CD4-positive, alpha-beta T cell (primary cell): ENCODE measurements around the gene EPB41L1. TPM values are rescaled to one million over a fixed set of nuclear protein-coding genes. Genes with fewer than 3 reads are reported as not detected.
A peak's percentile ranks its signal among the peaks of the same experiment; 100 is the strongest.

Source experiments
- ATAC-seq: fragments of 200-7000 bp; cut with Tn5 transposase; one replicate; pipeline ENCODE4 v1.10.0; 2022; ENCODE audit warnings: mild to moderate bottlenecking; ENCODE audit not compliant: poor library complexity
- CTCF ChIA-PET: fragments of 350-600 bp; sonication (Branson Sonifier 250); formaldehyde crosslinking; loops from one replicate; lab custom pipeline; 2021; ENCODE audit warnings: antibody characterized with exemption, inconsistent platforms; lab: Charles Lee
- POLR2A ChIA-PET: fragments of 350-600 bp; sonication (Branson Sonifier 250); formaldehyde crosslinking; loops from one replicate; lab custom pipeline; 2021; ENCODE audit warnings: antibody characterized with exemption, inconsistent platforms; lab: Charles Lee
- DNase-seq, 14 experiments: peaks; one replicate each; pipeline ENCODE4 v3.0.0-alpha.2; 2013 to 2020; ENCODE audit warnings: mixed read lengths in 2 of 14
- H3K27ac ChIP-seq, 2 donors: one replicate each; pipeline versions ENCODE4 v1.5.1 to v1.7.0; 2013; ENCODE audit warnings: low read length in 2 of 2, low read depth in 1 of 2, mild to moderate bottlenecking in 1 of 2
- H3K27me3 ChIP-seq, 2 experiments: 1 replicate in 1 of 2; 2 replicates in 1 of 2; pipeline versions ENCODE4 v1.6.1 to v1.7.0; 2013; ENCODE audit warnings: low read length in 2 of 2, control low read depth in 1 of 2, mild to moderate bottlenecking in 1 of 2, moderate library complexity in 1 of 2; ENCODE audit not compliant: insufficient read depth in 2 of 2, control insufficient read depth in 1 of 2
- H3K36me3 ChIP-seq: one replicate; pipeline ENCODE4 v1.6.1; 2013; ENCODE audit warnings: low read length, control low read depth; ENCODE audit not compliant: insufficient read depth
- H3K4me1 ChIP-seq: one replicate; pipeline ENCODE4 v1.6.1; 2013; ENCODE audit warnings: low read length, control low read depth; ENCODE audit not compliant: insufficient read depth
- H3K4me3 ChIP-seq: one replicate; pipeline ENCODE4 v1.5.1; 2013; ENCODE audit warnings: mild to moderate bottlenecking, low read length, moderate library complexity
- H3K9me3 ChIP-seq, 2 experiments: 1 replicate in 1 of 2; 2 replicates in 1 of 2; pipeline versions ENCODE4 v1.6.1 to v1.7.0; 2013; ENCODE audit warnings: low read length in 2 of 2, mild to moderate bottlenecking in 2 of 2, control low read depth in 1 of 2, moderate library complexity in 1 of 2; ENCODE audit not compliant: control insufficient read depth in 1 of 2, insufficient read depth in 1 of 2
- H3K27ac Mint-ChIP-seq: one replicate; pipeline ENCODE4 v1.8.0; 2020; ENCODE audit warnings: mixed read lengths
- H3K27me3 Mint-ChIP-seq: one replicate; pipeline ENCODE4 v1.8.0; 2021; ENCODE audit warnings: mixed read lengths
- H3K36me3 Mint-ChIP-seq: one replicate; pipeline ENCODE4 v1.8.0; 2021; ENCODE audit warnings: low read depth, mixed read lengths
- H3K4me1 Mint-ChIP-seq: one replicate; pipeline ENCODE4 v1.8.0; 2021; ENCODE audit warnings: low read depth, mixed read lengths
- H3K4me3 Mint-ChIP-seq: one replicate; pipeline ENCODE4 v1.8.0; 2020; ENCODE audit warnings: mild to moderate bottlenecking, mixed read lengths
- H3K9me3 Mint-ChIP-seq: one replicate; pipeline ENCODE4 v1.8.0; 2020; ENCODE audit warnings: mixed read lengths
- intact Hi-C, 2 experiments: fragments of 100-400 bp; cut with DNase I in 1 of 2; cut with micrococcal nuclease in 1 of 2; formaldehyde crosslinking; loops; one replicate each; pipeline versions ENCODE4 v1.15.1 to v1.9.0; 2023 to 2025; cut with DNase I, micrococcal nuclease
- total RNA-seq, 174 experiments: library from RNA in 2 of 174; stranded (reverse) in 2 of 174; gene quantifications; one replicate each; pipeline ENCODE4 v1.2.3 and lab custom pipeline; 2021 to 2026
- TF ChIP-seq, protein P1 (sequence below): fragments of 200-600 bp; IDR thresholded peaks from one replicate; pipeline ENCODE4 v1.8.0; 2022; ENCODE audit warnings: antibody characterized with exemption, mild to moderate bottlenecking

Gene EPB41L1
- total RNA-seq, 2 experiments from 2014 or later = 0.19 to 0.25 TPM

DNA sequence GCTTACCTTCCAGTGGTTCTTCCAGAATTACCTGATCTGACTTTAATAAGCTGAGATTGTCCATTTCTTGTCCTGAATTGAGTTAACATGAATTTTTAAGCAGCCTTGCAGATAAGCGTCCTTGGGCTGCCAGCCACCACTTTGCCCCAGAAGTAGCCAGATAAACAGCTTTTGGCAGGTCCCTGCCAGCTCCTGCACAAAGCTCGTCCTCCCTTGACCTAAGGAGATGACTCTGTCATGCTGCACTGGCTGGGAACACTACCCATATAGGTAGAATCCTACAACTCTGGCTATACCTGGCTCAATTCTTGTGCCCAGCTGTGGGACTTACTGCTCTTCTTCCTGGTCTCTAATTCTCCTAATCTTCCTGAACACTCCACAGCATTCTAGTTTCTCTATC is 42.1 kb downstream of the EPB41L1 start:
- DNase-seq (no peak), ATAC-seq (no peak)
- H3K4me1 Mint-ChIP-seq = no peaks in the 10 kb centered on the region
- intact Hi-C loops = no loop called here
- H3K4me3 ChIP-seq = no peak overlapping the region
- H3K27ac ChIP-seq = no peak overlapping the region
- no peak overlapping the region for H3K4me3 Mint-ChIP-seq
- no peaks in the 10 kb centered on the region for H3K36me3 ChIP-seq
- TF ChIP-seq, protein P1, sequence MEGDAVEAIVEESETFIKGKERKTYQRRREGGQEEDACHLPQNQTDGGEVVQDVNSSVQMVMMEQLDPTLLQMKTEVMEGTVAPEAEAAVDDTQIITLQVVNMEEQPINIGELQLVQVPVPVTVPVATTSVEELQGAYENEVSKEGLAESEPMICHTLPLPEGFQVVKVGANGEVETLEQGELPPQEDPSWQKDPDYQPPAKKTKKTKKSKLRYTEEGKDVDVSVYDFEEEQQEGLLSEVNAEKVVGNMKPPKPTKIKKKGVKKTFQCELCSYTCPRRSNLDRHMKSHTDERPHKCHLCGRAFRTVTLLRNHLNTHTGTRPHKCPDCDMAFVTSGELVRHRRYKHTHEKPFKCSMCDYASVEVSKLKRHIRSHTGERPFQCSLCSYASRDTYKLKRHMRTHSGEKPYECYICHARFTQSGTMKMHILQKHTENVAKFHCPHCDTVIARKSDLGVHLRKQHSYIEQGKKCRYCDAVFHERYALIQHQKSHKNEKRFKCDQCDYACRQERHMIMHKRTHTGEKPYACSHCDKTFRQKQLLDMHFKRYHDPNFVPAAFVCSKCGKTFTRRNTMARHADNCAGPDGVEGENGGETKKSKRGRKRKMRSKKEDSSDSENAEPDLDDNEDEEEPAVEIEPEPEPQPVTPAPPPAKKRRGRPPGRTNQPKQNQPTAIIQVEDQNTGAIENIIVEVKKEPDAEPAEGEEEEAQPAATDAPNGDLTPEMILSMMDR = no peak
- no peaks in the 10 kb centered on the region for H3K9me3 ChIP-seq
- H3K27me3 Mint-ChIP-seq = peaks cover 12% of the 10 kb centered on the region
- no peak overlapping the region for H3K27ac Mint-ChIP-seq
- H3K4me1 ChIP-seq = peaks cover 3% of the 10 kb centered on the region
- no peaks in the 10 kb centered on the region for H3K36me3 Mint-ChIP-seq
- no peaks in the 10 kb centered on the region for H3K27me3 ChIP-seq
- H3K9me3 Mint-ChIP-seq = no peaks in the 10 kb centered on the region
- POLR2A ChIA-PET = no interaction called here
- CTCF ChIA-PET = no interaction called here

DNA sequence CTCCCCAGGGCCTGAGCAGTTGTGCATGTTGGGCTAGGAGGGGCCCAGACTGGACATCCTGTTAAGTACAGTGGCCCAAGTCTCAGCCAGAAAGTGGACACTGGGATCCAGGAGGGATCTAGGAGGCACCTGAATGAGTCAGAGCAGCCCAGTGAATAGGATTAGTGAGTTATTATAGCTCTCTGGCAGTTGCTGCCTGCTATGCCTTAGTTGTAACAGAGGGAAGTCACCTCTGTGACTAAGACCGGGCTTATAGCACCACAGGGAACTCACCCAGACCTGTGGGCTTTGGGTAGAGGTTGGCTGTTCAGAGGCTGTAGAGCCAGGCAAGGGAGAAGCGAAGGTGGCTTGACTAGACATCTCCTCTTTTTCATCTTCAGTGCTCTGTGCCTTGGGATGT is 42.7 kb downstream of the EPB41L1 start:
- no peak for ATAC-seq
- no peak overlapping the region for H3K27ac ChIP-seq
- no peaks in the 10 kb centered on the region for H3K27me3 ChIP-seq
- DNase-seq = no peak
- Mint-ChIP-seq H3K27ac (no peak overlapping the region), H3K4me3 (no peak overlapping the region), H3K9me3 (no peaks in the 10 kb centered on the region), H3K36me3 (no peaks in the 10 kb centered on the region), H3K27me3 (peaks cover 12% of the 10 kb centered on the region), H3K4me1 (no peaks in the 10 kb centered on the region)
- no peak overlapping the region for H3K4me3 ChIP-seq
- TF ChIP-seq, protein P1 = no peak
- no peaks in the 10 kb centered on the region for H3K36me3 ChIP-seq
- H3K4me1 ChIP-seq = peaks cover 3% of the 10 kb centered on the region
- POLR2A ChIA-PET = no interaction called here
- H3K9me3 ChIP-seq = no peaks in the 10 kb centered on the region
- CTCF ChIA-PET = no interaction called here
- intact Hi-C loops = no loop called here

DNA sequence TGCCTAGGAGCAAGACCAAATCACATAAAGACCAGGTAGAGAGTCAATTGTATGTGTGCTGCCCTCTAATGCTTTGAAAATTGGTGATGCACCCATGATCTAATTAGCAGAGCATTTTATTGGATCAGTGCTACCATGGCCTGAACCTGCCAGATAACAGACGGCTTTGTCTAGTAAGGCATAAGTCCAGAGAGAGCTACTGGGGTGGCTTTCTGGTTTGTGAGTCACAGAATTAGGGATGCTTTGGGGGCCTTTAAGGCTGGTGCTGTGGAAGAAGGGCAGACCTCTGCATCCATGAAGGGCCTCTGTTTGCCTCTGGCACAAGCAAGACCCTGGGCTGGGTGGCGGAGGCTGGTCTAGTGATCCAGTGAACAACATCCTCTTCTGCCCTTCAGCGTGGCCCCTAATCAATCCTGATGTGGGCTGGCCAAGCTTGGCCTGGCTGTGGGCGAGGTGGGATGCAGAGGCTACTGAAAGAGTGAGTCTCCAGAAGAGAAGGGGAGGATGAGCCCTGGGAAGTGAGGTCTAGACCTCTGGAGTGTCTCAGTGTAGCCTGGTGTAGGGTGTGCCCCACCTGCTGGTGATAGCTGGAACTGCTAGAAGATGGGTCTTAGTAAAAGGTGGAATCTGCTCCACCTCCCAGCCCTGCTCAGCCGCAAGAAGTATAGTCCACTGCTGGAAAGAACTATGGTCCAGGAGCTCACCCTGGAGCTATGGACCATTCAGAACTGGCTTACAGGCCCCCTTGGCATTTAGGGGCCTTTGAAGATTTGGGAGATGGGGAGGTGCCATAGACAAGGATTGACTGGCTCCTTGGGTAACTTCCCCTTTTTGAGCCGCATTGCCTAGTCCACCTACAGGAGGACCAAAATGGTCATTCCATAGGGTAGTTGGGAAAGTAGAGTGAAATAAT is 45.1 kb downstream of the EPB41L1 start:
- POLR2A ChIA-PET = no interaction called here
- Histone ChIP-seq H3K4me1 (peaks cover 11% of the 10 kb centered on the region), H3K27me3 (no peaks in the 10 kb centered on the region), H3K4me3 (no peak overlapping the region), H3K27ac (no peak overlapping the region), H3K9me3 (no peaks in the 10 kb centered on the region), H3K36me3 (no peaks in the 10 kb centered on the region)
- H3K27me3 Mint-ChIP-seq = peaks cover 18% of the 10 kb centered on the region
- peaks cover 6% of the 10 kb centered on the region for H3K4me1 Mint-ChIP-seq
- TF ChIP-seq, protein P1 = peak; percentile 89
- no peaks in the 10 kb centered on the region for H3K9me3 Mint-ChIP-seq
- ATAC-seq = peak; percentile 72
- no peak overlapping the region for H3K4me3 Mint-ChIP-seq
- CTCF ChIA-PET = interaction anchor here (0.7 to 1.6 kb wide), 11 partner anchors 9 to 555 kb away, joined by 3 to 12 read pairs (median 4); no protein-coding TSS in a partner anchor
- H3K27ac Mint-ChIP-seq = no peak overlapping the region
- DNase-seq = peak; percentile 56 to 82 (median 70)
- no peaks in the 10 kb centered on the region for H3K36me3 Mint-ChIP-seq
- intact Hi-C loops = loop anchor here (1.0 to 10.0 kb wide), 6 partner anchors 41 to 685 kb away; no protein-coding TSS in a partner anchor
